K562 (cell line): ENCODE data around the gene MATN4. TPM values are rescaled to one million over a fixed set of nuclear protein-coding genes. Genes with fewer than 3 reads are reported as not detected.
A peak's percentile ranks its signal among the peaks of the same experiment; 100 is the strongest.

Source experiments
- ATAC-seq: fragments of 200-7000 bp; cut with Tn5 transposase; 3 replicates; pipeline ENCODE4 v1.9.1; 2020; ENCODE audit warnings: moderate library complexity
- BruUV-seq: library from RNA; stranded (reverse); fragments of 400-500 nt; replicated peaks from 2 replicates; lab custom pipeline; 2021; lab: Mats Ljungman, UMichigan
- CTCF ChIA-PET: fragments of 300-600 bp; formaldehyde crosslinking; extraction: SDS; loops from one replicate; lab custom pipeline; 2021; ENCODE audit warnings: low intra/inter-chr PET ratio; lab: Yijun Ruan, JAX
- POLR2A ChIA-PET: fragments of 300-600, 350-650 bp; sonication (Branson Sonifier 250); formaldehyde crosslinking; extraction: SDS; loops from one replicate; lab custom pipeline; 2021; ENCODE audit warnings: antibody characterized with exemption, inconsistent platforms; lab: Yijun Ruan, JAX
- DNase-seq, 4 experiments: peaks; one replicate each; pipeline versions ENCODE4 v3.0.0 to v3.0.0-alpha.2; 2011 to 2018; ENCODE audit warnings: low spot score in 3 of 4, mixed read lengths in 3 of 4; ENCODE audit errors: extremely low read depth in 1 of 4
- FAIRE-seq: peaks from 2 replicates; lab custom pipeline; 2011; peaks lifted over from hg19 to GRCh38; lab: Jason Lieb, UNC
- H2AFZ ChIP-seq: 2 replicates; pipeline ENCODE4 v1.6.0; 2011; ENCODE audit warnings: low read depth, low read length, control low read depth, inconsistent platforms
- H3K27ac ChIP-seq: fragments of 200-600 bp; 3 replicates; pipeline ENCODE4 v1.8.0; 2011; ENCODE audit warnings: low read depth, mild to moderate bottlenecking, control low read depth, inconsistent platforms, low read length, moderate library complexity, mixed read lengths; ENCODE audit errors: extremely low read depth
- H3K27me3 ChIP-seq, 2 experiments: fragments of 300-600 bp in 1 of 2; 2 replicates in 1 of 2; 3 replicates in 1 of 2; pipeline versions ENCODE4 v1.6.0 to v1.8.0; 2011; ENCODE audit warnings: inconsistent platforms in 2 of 2, low read length in 2 of 2, mild to moderate bottlenecking in 1 of 2, mixed read lengths in 1 of 2, moderate library complexity in 1 of 2; ENCODE audit not compliant: control insufficient read depth in 2 of 2, insufficient read depth in 2 of 2
- H3K36me3 ChIP-seq: fragments of 300-600 bp; 3 replicates; pipeline ENCODE4 v1.8.0; 2011; ENCODE audit warnings: mild to moderate bottlenecking, low read length, inconsistent platforms; ENCODE audit not compliant: control insufficient read depth, insufficient read depth
- H3K4me1 ChIP-seq, 2 experiments: fragments of 200-600 bp in 1 of 2; replicated peaks in 1 of 2; 2 replicates in 1 of 2; 3 replicates in 1 of 2; pipeline versions ENCODE4 v1.5.1 to v1.8.0; 2011; ENCODE audit warnings: inconsistent platforms in 2 of 2, low read length in 2 of 2, mild to moderate bottlenecking in 1 of 2, mixed read lengths in 1 of 2, moderate library complexity in 1 of 2; ENCODE audit not compliant: control insufficient read depth in 2 of 2, insufficient read depth in 2 of 2
- H3K4me2 ChIP-seq: 2 replicates; pipeline ENCODE4 v1.6.1; 2011; ENCODE audit warnings: low read length, control low read depth, inconsistent platforms, mixed read lengths; ENCODE audit not compliant: insufficient read depth
- H3K4me3 ChIP-seq: fragments of 200-600 bp; sonication (generic), shearing (Covaris generic); 2 replicates; pipeline ENCODE4 v1.5.1; 2016; ENCODE audit warnings: control low read depth, inconsistent platforms
- H3K79me2 ChIP-seq: fragments of 200-600 bp; 3 replicates; pipeline ENCODE4 v1.8.0; 2011; ENCODE audit warnings: low read length, inconsistent platforms; ENCODE audit not compliant: control insufficient read depth, insufficient read depth
- H3K9ac ChIP-seq, 2 experiments: 2 replicates each; pipeline versions ENCODE4 v1.6.0 to v1.6.1; 2011; ENCODE audit warnings: low read depth in 2 of 2, low read length in 2 of 2, control low read depth in 1 of 2, inconsistent platforms in 1 of 2, mild to moderate bottlenecking in 1 of 2, mixed read lengths in 1 of 2; ENCODE audit not compliant: insufficient read depth in 1 of 2
- H3K9me1 ChIP-seq: one replicate; pipeline ENCODE4 v1.6.0; 2011; ENCODE audit warnings: inconsistent platforms, mild to moderate bottlenecking, low read length, moderate library complexity; ENCODE audit not compliant: control insufficient read depth, insufficient read depth
- H3K9me3 ChIP-seq: replicated peaks from 2 replicates; pipeline ENCODE4 v1.5.1; 2011; ENCODE audit warnings: low read depth, low read length, inconsistent platforms; ENCODE audit not compliant: control insufficient read depth, insufficient read depth
- H4K20me1 ChIP-seq: replicated peaks from 2 replicates; pipeline ENCODE4 v1.6.1; 2011; ENCODE audit warnings: low read length, inconsistent platforms, mixed read lengths; ENCODE audit not compliant: control insufficient read depth, insufficient read depth
- DDX20 ChIP-seq: fragments of 450-650 bp; IDR thresholded peaks from 2 replicates; pipeline ENCODE4 v1.6.1; 2016; ENCODE audit warnings: missing genetic modification characterization, low read depth, mild to moderate bottlenecking, missing compliant biosample characterization, moderate library complexity
- FOSL1 ChIP-seq: fragments of 200-800 bp; sonication (Bioruptor generic); conservative IDR thresholded peaks from 2 replicates; pipeline ENCODE4 v1.6.1; 2016; ENCODE audit warnings: missing genetic modification characterization, missing compliant biosample characterization
- KDM1A ChIP-seq, 2 experiments: fragments of 450-650 bp; IDR thresholded peaks; 2 replicates each; pipeline ENCODE4 v1.6.1; 2016; ENCODE audit warnings: mild to moderate bottlenecking in 2 of 2
- KDM2B ChIP-seq: fragments of 250-450 bp; sonication (Bioruptor Pico); IDR thresholded peaks from 2 replicates; pipeline ENCODE4 v1.8.0; 2021; ENCODE audit warnings: mild to moderate bottlenecking, moderate library complexity
- MCM7 ChIP-seq, 2 experiments: fragments of 450-650 bp; IDR thresholded peaks; 2 replicates each; pipeline ENCODE4 v1.6.1; 2016 to 2018
- POLR2A ChIP-seq: fragments of 450-650 bp; conservative IDR thresholded peaks from 2 replicates; pipeline ENCODE4 v1.6.1; 2016
- SMAD4 ChIP-seq: fragments of 250-450 bp; sonication (Bioruptor Pico); conservative IDR thresholded peaks from 2 replicates; pipeline ENCODE4 v1.8.0; 2021; ENCODE audit warnings: inconsistent platforms, mild to moderate bottlenecking, moderate library complexity
- SUPT5H ChIP-seq: fragments of 450-650 bp; IDR thresholded peaks from 2 replicates; pipeline ENCODE4 v1.6.1; 2016
- TAF1 ChIP-seq: IDR thresholded peaks from 2 replicates; pipeline ENCODE4 v1.6.1; 2011; ENCODE audit warnings: mild to moderate bottlenecking, low read length, moderate library complexity; ENCODE audit not compliant: insufficient read depth, control insufficient read depth, severe bottlenecking; ENCODE audit errors: extremely low read depth
- U2AF2 ChIP-seq: fragments of 200-400 bp; formaldehyde crosslinking; optimal IDR thresholded peaks from 2 replicates; pipeline ENCODE3; 2017; ENCODE audit warnings: low read depth, mild to moderate bottlenecking, low read length
- ZNF165 ChIP-seq: fragments of 250-450 bp; sonication (Bioruptor Pico); IDR thresholded peaks from 2 replicates; pipeline ENCODE4 v1.4.0; 2020; ENCODE audit warnings: borderline replicate concordance
- ZNF239 ChIP-seq: fragments of 250-450 bp; sonication (Bioruptor Pico); IDR thresholded peaks from 2 replicates; pipeline ENCODE4 v1.4.0; 2020; ENCODE audit warnings: mild to moderate bottlenecking
- WGBS: fragments of 100-300 bp; shearing (Covaris generic); methylation state at CpG from one replicate; pipeline ENCODE4 v1.1.6; 2016; ENCODE audit warnings: low coverage, mixed read lengths; ENCODE audit not compliant: insufficient coverage; ENCODE audit errors: missing lambda C conversion rate; 5-methylcytosine and 5-hydroxymethylcytosine counted together
- in situ Hi-C: fragments of 300-500 bp; cut with MboI; formaldehyde crosslinking; loops from 4 replicates; pipeline ENCODE4 v1.15.0; 2018; ENCODE audit warnings: inconsistent platforms, mixed read lengths
- intact Hi-C: fragments of 100-400 bp; cut with micrococcal nuclease; formaldehyde crosslinking; loops from 2 replicates; pipeline ENCODE4 v1.14.2; 2022
- polyA plus RNA-seq, 8 experiments: library from polyadenylated mRNA; depleted of rRNA in 4 of 8; stranded (reverse) in 5 of 8; unstranded in 3 of 8; fragments of >200 nt; fragmentation: Nextera tagmentation in 2 of 8; fragmentation: Illumina TruSeq in 1 of 8; extraction: Ambion mirVana in 2 of 8; extraction: Trizol in 1 of 8; gene quantifications; 2 replicates each; pipeline versions ENCODE4 v1.2.1 to v1.2.3, GENCODE V29; 2011 to 2014; ENCODE audit warnings: inconsistent platforms in 1 of 8, missing spikeins in 1 of 8
- total RNA-seq, 7 experiments: library from RNA; depleted of rRNA in 6 of 7; stranded (reverse); fragments of >200 nt in 6 of 7; fragmentation: Illumina TruSeq in 2 of 7; extraction: Trizol in 2 of 7; gene quantifications; 2 replicates each; pipeline versions ENCODE4 v1.2.1 to v1.2.3, GENCODE V29; 2011 to 2021; ENCODE audit warnings: low replicate concordance in 1 of 7
- TF ChIP-seq, protein P1 (sequence below), 2 experiments: fragments of 450-650 bp in 1 of 2; sonication (generic) in 1 of 2; formaldehyde crosslinking in 1 of 2; IDR thresholded peaks in 1 of 2; conservative IDR thresholded peaks in 1 of 2; 2 replicates each; pipeline versions ENCODE4 v1.6.1 to v1.8.1; 2016 to 2023; ENCODE audit warnings: mild to moderate bottlenecking in 2 of 2, moderate library complexity in 2 of 2, inconsistent platforms in 1 of 2, missing genetic modification reagents in 1 of 2
- TF ChIP-seq, protein P2 (sequence below): fragments of 250-450 bp; sonication (Bioruptor Pico); IDR thresholded peaks from 2 replicates; pipeline ENCODE4 v1.8.0; 2022; ENCODE audit warnings: moderate library complexity, mild to moderate bottlenecking, inconsistent platforms
- TF ChIP-seq, protein P3 (sequence below): fragments of 450-650 bp; IDR thresholded peaks from 2 replicates; pipeline ENCODE4 v1.6.1; 2016; ENCODE audit warnings: antibody characterized with exemption

MATN4 gene
- total and polyA plus RNA-seq, 9 of the 15 experiments (the other 6 are each of a cell fraction or from before 2014, with no cell fraction given): 0.09 TPM; not detected in 8

DNA sequence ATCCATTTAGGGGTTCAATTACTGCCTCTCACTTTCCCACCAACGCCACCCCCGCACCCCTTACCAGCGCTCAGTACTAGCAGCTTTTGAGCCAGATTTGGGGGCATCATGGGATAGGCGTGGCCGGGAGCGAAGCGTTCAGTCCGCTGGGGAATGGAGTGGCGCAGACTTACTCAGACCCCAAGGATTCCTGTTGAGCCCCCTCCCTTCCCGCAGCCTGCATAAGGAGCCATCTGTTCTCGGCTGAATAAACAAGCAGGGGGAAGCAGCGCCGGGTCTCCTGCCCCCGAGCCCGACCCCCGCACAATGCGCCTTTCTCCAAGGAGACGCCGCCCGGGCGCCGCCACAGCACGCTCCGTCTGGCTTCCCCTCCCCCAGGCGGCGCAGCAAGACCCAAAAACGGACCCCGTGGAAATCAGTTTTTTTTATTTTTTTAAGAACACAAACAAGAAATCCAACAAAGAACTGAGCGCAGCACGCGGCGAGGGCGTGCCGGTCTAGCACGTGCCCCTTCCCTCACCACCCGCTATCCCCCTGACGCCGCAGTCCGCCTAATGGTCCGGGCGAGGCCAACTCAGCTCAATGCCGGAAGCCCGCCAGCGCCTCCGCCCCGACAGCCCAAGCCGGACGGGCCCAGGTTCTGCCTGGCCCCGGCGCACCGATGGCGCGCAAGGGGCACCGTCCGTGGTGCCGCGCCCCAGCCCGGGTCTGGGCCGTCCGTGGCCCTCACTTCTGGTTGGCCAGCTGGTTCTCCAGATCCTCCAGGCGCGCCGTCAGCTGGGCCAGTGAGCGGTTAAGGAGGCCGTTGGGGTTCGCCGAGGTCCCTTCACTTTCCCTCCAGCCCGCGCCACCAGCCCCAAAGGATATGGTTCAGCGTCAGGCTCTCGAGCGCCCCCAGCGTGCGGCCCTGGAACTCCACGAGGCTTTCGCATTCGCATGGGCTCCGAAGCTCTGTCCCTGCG, 14.8 kb downstream of the MATN4 start:
- H3K27ac ChIP-seq: no peak overlapping the region
- peaks cover 3% of the 10 kb centered on the region; the same call in 1 of the 2 replicates for H3K9me3 ChIP-seq
- peak overlapping the region; percentile 83 for H3K4me2 ChIP-seq
- H3K4me1 ChIP-seq: peaks cover 10 to 18% of the 10 kb centered on the region in 2 experiments; a peak in 4 of 5 replicates
- no peaks in the 10 kb centered on the region for H3K9me1 ChIP-seq
- H3K27me3 ChIP-seq: peaks cover 15 to 56% of the 10 kb centered on the region in 2 experiments; a peak in 4 of 5 replicates
- H3K79me2 ChIP-seq: no peaks in the 10 kb centered on the region
- CTCF ChIA-PET: interaction anchor here (0.6 to 0.7 kb wide), 2 partner anchors 143 to 155 kb away, joined by 3 read pairs; no protein-coding TSS in a partner anchor
- BruUV-seq: no TSS peak
- peak; percentile 83 to 88 (median 85) for DNase-seq
- peak overlapping the region; percentile 50 to 93; a peak in 3 of 4 replicates for H3K9ac ChIP-seq
- H2AFZ ChIP-seq: peak overlapping the region; percentile 96
- FAIRE-seq: peak; percentile 64
- H4K20me1 ChIP-seq: peaks cover 5% of the 10 kb centered on the region; the same call in 1 of the 2 replicates
- in situ Hi-C loops (no loop called here), intact Hi-C loops (loop anchor here (5.0 kb wide), 1 partner anchor 56 kb away; no protein-coding TSS in a partner anchor)
- WGBS: 4% methylated on average over 62 of the region's 79 CpGs
- POLR2A ChIA-PET: interaction anchor here (0.5 to 1.8 kb wide), 5 partner anchors 10 to 604 kb away, joined by 3 to 10 read pairs (median 3); partner anchors contain the start of gene SYS1
- ATAC-seq: peak; percentile 93
- peak overlapping the region; percentile 45 for H3K4me3 ChIP-seq
- H3K36me3 ChIP-seq: no peaks in the 10 kb centered on the region
- TF ChIP-seq, protein P1, sequence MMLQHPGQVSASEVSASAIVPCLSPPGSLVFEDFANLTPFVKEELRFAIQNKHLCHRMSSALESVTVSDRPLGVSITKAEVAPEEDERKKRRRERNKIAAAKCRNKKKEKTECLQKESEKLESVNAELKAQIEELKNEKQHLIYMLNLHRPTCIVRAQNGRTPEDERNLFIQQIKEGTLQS (IDR thresholded peaks at IDR 0.05): no peak
- TF ChIP-seq, protein P1 (CRISPR knock-in tag; conservative IDR thresholded peaks at IDR 0.05): no peak
- TF ChIP-seq SUPT5H (no peak), ZNF239 (CRISPR knock-in tag) (no peak), KDM2B (CRISPR knock-in tag) (no peak), MCM7 (IDR thresholded peaks at IDR 0.05) (no peak), SMAD4 (CRISPR knock-in tag) (peak; percentile 62), DDX20 (tag) (no peak), FOSL1 (tag) (no peak), TAF1 (peak; percentile 29), POLR2A (peak; percentile 51; the same call in 1 of the 2 replicates), ZNF165 (CRISPR knock-in tag) (no peak), U2AF2 (no peak), KDM1A (IDR thresholded peaks at IDR 0.05) (no peak)
- TF ChIP-seq, protein P2, sequence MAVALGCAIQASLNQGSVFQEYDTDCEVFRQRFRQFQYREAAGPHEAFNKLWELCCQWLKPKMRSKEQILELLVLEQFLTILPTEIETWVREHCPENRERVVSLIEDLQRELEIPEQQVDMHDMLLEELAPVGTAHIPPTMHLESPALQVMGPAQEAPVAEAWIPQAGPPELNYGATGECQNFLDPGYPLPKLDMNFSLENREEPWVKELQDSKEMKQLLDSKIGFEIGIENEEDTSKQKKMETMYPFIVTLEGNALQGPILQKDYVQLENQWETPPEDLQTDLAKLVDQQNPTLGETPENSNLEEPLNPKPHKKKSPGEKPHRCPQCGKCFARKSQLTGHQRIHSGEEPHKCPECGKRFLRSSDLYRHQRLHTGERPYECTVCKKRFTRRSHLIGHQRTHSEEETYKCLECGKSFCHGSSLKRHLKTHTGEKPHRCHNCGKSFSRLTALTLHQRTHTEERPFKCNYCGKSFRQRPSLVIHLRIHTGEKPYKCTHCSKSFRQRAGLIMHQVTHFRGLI (CRISPR knock-in tag): no peak
- TF ChIP-seq, protein P3, sequence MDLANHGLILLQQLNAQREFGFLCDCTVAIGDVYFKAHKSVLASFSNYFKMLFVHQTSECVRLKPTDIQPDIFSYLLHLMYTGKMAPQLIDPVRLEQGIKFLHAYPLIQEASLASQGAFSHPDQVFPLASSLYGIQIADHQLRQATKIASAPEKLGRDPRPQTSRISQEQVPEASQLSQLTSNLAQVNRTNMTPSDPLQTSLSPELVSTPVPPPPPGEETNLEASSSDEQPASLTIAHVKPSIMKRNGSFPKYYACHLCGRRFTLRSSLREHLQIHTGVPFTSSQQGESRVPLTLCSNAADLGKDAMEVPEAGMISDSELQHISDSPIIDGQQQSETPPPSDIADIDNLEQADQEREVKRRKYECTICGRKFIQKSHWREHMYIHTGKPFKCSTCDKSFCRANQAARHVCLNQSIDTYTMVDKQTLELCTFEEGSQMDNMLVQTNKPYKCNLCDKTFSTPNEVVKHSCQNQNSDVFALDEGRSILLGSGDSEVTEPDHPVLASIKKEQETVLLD: no peak
